Measurements from ENCODE around the gene NUP210L.
"Not testable (repeated sequence)": the region's sequence is repeated elsewhere in the genome, so short reads cannot be mapped to it uniquely, and the experiment has no call there.

NUP210L gene

DNA sequence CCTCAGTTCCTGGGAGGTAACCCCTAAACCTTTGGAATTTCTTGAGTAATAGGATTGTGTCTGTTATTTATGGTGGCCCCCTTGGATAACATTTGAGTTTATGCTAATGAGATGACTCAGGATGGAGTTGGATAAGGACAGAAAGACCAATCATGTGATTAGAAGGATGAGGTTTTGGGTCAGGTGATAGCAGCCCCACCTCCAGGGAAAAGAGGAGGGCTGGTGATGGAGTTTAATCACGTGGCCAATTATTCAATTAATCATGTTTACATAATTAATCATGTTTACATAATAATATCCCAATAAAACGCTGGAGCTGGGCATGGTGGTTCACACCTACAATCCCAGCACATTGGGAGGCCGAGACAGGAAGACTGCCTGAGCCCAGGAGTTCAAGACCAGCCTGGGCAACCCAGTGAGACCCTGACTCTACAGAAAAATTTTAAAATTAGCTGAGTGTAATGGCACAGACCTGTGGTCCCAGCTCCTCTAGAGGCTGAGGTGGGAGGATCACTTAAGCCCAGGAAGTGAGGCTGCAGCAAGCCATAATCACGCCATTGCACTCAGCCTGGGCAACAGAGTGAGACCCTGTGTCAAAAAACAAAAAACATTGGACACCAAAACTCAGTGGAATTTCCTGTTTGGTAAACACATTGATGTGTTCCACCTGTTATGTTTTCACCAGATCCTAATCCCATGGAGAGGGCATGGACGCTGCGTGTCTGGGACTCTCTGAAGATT lies 73.3 kb downstream of the NUP210L start:
- TF ChIP-seq MYC (IDR thresholded peaks at IDR 0.05; ENCODE audit: low read depth, low read length) (no peak), POLR2A (IDR thresholded peaks at IDR 0.05; ENCODE audit: extremely low read depth, insufficient read length) (no peak)
- TF ChIP-seq, protein P1, sequence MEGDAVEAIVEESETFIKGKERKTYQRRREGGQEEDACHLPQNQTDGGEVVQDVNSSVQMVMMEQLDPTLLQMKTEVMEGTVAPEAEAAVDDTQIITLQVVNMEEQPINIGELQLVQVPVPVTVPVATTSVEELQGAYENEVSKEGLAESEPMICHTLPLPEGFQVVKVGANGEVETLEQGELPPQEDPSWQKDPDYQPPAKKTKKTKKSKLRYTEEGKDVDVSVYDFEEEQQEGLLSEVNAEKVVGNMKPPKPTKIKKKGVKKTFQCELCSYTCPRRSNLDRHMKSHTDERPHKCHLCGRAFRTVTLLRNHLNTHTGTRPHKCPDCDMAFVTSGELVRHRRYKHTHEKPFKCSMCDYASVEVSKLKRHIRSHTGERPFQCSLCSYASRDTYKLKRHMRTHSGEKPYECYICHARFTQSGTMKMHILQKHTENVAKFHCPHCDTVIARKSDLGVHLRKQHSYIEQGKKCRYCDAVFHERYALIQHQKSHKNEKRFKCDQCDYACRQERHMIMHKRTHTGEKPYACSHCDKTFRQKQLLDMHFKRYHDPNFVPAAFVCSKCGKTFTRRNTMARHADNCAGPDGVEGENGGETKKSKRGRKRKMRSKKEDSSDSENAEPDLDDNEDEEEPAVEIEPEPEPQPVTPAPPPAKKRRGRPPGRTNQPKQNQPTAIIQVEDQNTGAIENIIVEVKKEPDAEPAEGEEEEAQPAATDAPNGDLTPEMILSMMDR (IDR thresholded peaks at IDR 0.05; ENCODE audit: low read depth, low read length), result no peak
- TF ChIP-seq, protein P2, sequence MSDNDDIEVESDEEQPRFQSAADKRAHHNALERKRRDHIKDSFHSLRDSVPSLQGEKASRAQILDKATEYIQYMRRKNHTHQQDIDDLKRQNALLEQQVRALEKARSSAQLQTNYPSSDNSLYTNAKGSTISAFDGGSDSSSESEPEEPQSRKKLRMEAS (IDR thresholded peaks at IDR 0.05; ENCODE audit: low read depth, low read length), result no peak
- no peak overlapping the region for H3K4me3 ChIP-seq (ENCODE audit: low read depth, low read length)
- no peak for DNase-seq (ENCODE audit: low read depth)

DNA sequence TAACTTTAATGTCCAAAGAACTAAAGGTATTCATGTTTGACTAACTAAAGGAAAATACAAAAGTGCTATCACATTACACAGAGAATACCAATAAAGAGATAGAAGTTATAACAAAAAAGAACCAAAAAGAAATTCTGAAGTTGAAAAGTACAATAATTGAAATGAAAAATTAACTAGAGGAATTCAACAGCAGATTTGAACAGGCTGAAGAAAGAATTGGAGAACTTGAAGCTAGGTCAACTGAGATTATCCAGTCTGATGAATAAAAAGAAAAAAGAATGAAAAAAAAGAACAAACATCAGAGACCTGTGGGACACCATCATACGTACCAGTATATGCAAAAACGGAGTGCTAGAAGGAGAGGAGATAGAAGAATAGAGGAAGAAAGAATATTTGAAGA lies 78.5 kb downstream of the NUP210L start:
- TF ChIP-seq, protein P1 (IDR thresholded peaks at IDR 0.05; ENCODE audit: low read depth, low read length), result no peak
- TF ChIP-seq MYC (IDR thresholded peaks at IDR 0.05; ENCODE audit: low read depth, low read length), result no peak
- TF ChIP-seq POLR2A (IDR thresholded peaks at IDR 0.05; ENCODE audit: extremely low read depth, insufficient read length), result no peak
- TF ChIP-seq, protein P2 (IDR thresholded peaks at IDR 0.05; ENCODE audit: low read depth, low read length), result no peak
- no peak for DNase-seq (ENCODE audit: low read depth)
- H3K4me3 ChIP-seq (ENCODE audit: low read depth, low read length), result no peak overlapping the region

DNA sequence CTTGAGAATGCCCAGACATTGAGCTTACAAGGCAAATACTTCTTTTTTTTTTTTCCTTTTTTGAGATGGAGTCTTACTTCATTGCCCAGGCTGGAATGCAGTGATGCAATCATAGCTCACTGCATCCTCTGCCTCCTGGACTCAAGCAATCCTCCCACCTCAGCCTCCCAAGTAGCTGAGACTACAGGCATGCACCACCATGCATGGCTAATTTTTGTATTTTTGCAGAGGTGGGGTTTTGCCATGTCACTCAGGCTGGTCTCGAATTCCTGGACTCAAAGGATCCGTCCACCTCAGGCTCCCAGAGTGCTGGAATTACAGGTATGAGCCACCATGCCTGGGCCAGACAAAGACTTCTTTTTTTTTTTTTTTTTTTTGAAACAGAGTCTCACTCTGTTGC lies 79.1 kb downstream of the NUP210L start:
- H3K4me3 ChIP-seq (ENCODE audit: low read depth, low read length), result no peak overlapping the region
- DNase-seq (ENCODE audit: low read depth), result no peak
- TF ChIP-seq, protein P1 (IDR thresholded peaks at IDR 0.05; ENCODE audit: low read depth, low read length), result no peak
- no peak for TF ChIP-seq POLR2A (IDR thresholded peaks at IDR 0.05; ENCODE audit: extremely low read depth, insufficient read length)
- no peak for TF ChIP-seq MYC (IDR thresholded peaks at IDR 0.05; ENCODE audit: low read depth, low read length)

DNA sequence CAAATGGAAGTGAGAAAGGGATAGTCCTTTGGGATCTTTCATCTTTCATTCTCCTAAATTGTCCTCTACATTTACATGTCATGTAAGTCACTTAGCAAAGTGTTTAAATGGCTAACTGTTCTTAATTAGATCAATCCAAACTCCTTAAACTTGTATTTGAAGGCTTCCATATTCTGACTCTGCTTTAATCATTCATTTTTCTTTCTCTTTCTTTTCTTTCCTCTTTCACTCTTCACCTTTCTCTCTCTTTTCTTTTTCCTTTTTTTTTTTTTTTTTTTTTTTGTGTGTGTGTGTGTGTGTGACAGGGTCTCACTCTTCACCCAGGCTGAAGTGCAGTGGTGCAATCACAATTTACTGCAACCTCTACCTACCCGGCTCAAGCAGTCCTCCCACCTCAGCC lies 92.6 kb downstream of the NUP210L start:
- no peak for DNase-seq (ENCODE audit: low read depth)
- H3K4me3 ChIP-seq (ENCODE audit: low read depth, low read length), result no peak overlapping the region
- TF ChIP-seq POLR2A (IDR thresholded peaks at IDR 0.05; ENCODE audit: extremely low read depth, insufficient read length) (no peak), MYC (IDR thresholded peaks at IDR 0.05; ENCODE audit: low read depth, low read length) (no peak)
- TF ChIP-seq, protein P1 (IDR thresholded peaks at IDR 0.05; ENCODE audit: low read depth, low read length), result no peak
- TF ChIP-seq, protein P2 (IDR thresholded peaks at IDR 0.05; ENCODE audit: low read depth, low read length), result no peak

DNA sequence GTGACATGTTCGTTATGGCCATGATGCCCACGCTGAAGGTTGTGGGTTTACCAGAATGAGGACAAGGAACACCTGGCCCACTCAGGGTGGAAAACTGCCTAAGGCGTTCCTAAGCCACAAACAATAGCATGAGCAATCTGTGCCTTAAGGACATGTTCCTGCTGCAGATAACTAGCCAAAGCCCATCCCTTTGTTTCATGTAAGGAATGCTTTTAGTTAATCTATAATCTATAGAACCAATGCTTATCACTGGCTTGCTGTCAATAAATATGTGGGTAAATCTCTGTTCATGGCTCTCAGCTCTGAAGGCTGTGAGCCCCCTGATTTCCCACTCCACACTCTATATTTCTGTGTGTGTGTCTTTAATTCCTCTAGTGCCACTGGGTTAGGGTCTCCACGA lies 107.4 kb downstream of the NUP210L start:
- not testable (repeated sequence) for H3K4me3 ChIP-seq (ENCODE audit: low read depth, low read length); DNase-seq (ENCODE audit: low read depth)

DNA sequence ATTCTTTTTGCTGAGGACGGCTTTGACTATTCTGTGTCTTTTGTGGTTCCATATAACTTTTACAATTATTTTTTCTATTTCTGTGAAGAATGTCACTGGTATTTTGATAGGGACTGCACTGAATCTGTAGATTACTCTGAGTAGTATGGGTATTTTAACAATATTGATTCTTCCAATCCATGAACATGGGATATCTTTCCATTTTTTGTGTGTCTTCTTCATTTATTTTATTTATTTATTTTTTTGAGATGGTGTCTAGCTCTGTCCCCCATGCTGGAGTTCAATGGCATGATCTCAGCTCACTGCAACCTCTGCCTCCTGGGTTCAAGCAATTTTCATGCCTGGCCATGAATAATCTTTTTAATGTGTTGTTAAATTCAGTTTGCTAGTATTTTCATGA lies 121.2 kb downstream of the NUP210L start:
- not testable (repeated sequence) for DNase-seq (ENCODE audit: low read depth); H3K4me3 ChIP-seq (ENCODE audit: low read depth, low read length)

DNA sequence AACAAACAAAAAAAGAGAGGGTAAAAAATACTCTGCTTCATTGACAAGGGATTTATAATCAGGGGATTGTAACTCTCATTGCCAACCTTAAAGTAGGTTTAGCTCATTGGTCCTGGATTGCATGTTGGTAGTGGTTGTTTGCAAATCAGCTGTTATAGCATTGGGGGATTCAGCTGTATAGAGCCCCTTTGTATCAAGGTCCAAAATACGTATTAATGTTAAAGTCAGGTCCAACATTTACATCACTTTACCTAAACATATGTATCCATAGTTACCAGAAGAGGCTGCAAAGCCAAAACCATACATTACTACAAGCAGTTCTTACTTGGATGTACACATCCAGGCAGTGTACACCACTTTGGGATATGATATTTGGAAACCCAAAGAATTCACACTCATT lies 134.9 kb downstream of the NUP210L start:
- H3K4me3 ChIP-seq (ENCODE audit: low read depth, low read length), result no peak overlapping the region
- no peak for DNase-seq (ENCODE audit: low read depth)
- TF ChIP-seq, protein P1 (IDR thresholded peaks at IDR 0.05; ENCODE audit: low read depth, low read length), result no peak
- TF ChIP-seq, protein P2 (IDR thresholded peaks at IDR 0.05; ENCODE audit: low read depth, low read length), result no peak
- TF ChIP-seq POLR2A (IDR thresholded peaks at IDR 0.05; ENCODE audit: extremely low read depth, insufficient read length) (no peak), MYC (IDR thresholded peaks at IDR 0.05; ENCODE audit: low read depth, low read length) (no peak)

Data from NB4 (cell line).